OCI-LY3 (cell line): ENCODE data around the gene HOXD8.

Experiments
- CTCF ChIP-seq: fragments of 200-600, 300-600 bp; sonication (generic); IDR thresholded peaks from 2 replicates; pipeline ENCODE4 v1.5.1; 2014; ENCODE audit warnings: antibody characterized with exemption, low read length, low read depth
- EZH2phosphoT487 ChIP-seq: fragments of 200-600 bp; shearing (Covaris generic); IDR thresholded peaks from 2 replicates; pipeline ENCODE4 v1.6.1; 2018; ENCODE audit warnings: antibody characterized with exemption, mixed run types, low read depth

- TF ChIP-seq EZH2phosphoT487 (no peak), CTCF (no peak)
Observed at GRCh38 chr2:176098366-176099158, 30.9 kb upstream of the HOXD8 start.
